ELF-1 (cell line): Measurements from ENCODE around the gene BRSK2.
"Not testable (repeated sequence)": the region's sequence is repeated elsewhere in the genome, so short reads cannot be mapped to it uniquely, and the experiment has no call there.

Experiments
- DNase-seq: peaks from one replicate; pipeline ENCODE4 v3.0.0-alpha.2; 2016; ENCODE audit warnings: low read depth, low spot score

The BRSK2 gene

DNA sequence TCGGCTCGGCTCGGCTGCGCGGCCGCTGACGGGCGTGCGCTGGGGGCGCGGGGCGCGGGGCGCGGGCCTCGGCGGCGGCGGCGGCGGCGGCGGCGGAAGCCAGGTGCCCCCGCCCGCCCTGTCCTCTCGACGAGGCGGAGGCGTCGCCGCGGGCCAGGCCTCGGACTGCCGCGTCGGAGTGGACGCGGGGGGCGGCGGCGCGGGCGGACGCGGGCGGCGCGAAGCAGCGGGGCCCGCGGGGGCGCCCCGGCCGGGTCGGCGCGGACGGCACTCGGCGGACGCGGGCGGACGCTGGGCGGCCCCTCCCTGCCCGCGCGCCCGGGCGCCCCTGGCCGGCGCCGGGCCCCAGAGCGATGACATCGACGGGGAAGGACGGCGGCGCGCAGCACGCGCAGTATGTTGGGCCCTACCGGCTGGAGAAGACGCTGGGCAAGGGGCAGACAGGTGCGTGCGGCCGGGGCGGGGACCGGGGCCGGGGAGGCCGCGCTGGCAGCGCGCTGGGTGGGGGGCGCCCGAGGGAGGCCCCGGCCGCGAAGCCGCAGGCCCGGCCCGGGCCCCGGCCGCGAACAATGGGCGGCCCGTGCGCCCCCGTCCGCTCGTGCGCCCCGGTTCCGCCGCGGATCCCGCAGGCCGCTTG, at the start of gene BRSK2:
TSS of gene BRSK2 (plus strand) at position 3 of the 637 bp plus-strand sequence. CDS start at position 354, 351 bp downstream.
- DNase-seq: no peak

DNA sequence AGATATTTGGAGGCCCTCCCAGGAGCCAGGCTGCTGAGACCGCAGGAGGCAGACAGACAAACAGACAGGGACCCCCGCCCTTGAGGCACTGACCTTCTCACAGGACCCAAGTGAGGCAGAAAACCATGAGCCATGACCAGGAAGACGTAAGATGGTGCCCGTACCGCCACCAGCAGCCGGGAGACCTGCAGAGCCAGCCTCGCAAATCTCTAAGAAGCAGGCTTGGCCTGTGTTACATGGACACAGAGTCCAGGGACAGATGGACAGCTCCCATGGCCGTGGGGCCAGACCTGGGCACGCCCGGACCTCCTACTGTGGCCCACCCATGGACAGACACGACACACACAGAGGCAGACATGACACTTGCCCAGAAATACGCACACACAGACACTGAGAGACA, 49.6 kb upstream of the BRSK2 start:
- no peak for DNase-seq

DNA sequence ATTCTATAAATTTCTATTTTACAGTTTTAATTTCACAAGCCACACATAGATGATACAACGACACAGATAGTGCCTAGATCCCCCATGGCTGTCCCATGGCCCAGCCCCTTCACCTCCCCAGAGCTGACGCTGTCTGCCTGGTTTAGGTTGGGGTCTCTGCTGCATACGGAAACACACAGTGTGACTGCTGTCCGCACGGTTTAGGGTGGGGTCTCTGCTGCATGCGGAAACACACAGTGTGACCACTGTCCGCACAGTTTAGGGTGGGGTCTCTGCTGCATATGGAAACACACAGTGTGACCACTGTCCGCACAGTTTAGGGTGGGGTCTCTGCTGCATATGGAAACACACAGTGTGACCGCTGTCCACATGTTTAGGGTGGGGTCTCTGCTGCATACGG, 48.5 kb upstream of the BRSK2 start:
- not testable (repeated sequence) for DNase-seq

DNA sequence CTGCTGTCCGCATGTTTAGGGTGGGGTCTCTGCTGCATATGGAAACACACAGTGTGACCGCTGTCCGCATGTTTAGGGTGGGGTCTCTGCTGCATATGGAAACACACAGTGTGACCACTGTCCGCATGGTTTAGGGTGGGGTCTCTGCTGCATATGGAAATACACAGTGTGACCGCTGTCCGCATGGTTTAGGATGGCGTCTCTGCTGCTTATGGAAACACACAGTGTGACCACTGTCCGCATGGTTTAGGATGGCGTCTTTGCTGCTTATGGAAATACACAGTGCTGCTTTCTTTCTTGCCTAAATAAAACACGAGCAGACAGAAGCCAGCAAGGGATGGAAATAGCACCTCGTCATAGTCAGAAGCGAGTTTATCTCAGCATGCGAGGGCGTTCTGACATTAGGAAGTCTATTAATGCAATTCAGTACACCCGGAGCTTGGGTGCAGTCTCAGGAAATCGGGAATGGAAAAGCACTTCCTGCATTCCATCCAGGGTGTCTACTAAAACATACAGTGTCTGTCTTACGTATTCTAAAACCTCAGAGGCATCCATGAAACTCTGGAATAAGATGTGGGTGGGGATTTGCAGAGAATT, 47.7 kb upstream of the BRSK2 start:
- no peak for DNase-seq

DNA sequence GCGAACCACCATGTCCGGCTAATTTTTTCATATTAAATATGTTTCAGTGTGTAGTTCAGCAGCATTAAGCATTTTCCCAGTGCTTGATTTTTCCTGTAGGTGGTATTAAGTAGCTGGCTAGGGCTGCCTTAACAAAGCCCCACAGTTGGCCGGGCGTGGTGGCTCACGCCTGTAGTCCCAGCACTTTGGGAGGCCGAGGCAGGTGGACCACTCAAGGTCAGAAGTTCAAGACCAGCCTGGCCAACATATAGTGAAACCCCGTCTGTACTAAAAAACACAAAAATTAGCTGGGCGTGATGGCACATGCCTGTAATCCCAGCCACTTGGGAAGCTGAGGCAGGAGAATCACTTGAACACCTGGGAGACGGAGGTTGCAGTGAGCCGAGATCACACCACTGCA, 46.8 kb upstream of the BRSK2 start:
- DNase-seq: no peak

DNA sequence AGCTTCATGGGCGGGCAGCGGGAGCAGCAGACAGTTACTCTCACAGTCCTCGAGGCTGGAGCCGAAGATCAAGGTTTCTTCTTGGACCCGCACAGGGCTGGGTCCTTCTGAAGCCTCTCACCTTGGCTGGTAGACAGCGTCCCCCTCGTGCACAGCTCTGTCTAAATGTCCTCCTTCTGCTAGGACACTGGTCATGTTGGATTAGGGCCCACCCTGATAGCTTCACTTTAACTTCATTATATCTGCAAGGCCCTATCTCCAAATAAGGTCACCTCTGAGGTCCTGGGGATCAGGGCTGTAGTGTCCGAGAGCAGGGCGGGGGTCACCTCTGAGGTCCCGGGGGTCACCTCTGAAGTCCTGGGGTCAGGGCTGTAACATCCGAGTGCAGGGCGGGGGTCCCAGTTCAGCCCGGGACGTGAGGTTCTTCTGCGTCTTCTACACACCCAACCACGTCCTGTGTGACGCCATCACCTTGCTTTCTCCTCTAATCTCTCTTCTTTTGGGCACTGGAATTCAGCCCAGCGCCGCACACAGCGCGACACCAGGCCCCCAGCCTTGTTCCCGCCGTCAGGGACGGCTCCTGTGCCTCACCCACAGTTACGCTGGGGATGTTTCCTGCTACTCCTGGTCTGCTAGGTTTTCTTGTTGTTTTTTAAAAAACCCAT, 46.2 kb upstream of the BRSK2 start:
- DNase-seq: no peak

DNA sequence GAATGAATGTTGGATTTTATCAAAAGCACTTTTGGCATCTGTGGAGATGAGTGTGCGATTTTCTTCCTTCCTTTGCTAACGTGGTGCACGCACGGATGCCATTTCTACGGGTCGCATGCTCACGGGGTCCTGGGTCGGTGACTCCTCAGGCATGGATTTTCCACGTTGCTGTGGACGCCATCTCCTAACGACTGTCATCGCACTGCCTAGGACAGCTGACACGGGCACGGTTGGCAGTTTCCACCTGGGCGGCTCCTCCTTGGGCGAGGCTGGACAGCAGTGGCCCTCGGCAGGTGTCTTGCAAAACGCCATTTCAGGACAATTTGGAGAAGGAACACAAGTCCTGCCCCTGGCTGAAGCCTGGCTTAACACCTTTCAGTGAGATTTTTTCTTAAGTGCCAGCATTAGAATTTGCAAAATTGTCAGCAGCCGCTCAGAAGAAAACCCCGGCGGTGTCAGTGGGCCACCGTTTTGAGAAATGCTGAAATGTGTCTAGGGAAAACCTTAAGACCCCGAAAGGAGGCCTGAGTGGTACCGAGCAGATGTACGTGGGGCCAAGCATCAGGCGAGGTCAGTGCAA, 45.6 kb upstream of the BRSK2 start:
- DNase-seq: no peak

DNA sequence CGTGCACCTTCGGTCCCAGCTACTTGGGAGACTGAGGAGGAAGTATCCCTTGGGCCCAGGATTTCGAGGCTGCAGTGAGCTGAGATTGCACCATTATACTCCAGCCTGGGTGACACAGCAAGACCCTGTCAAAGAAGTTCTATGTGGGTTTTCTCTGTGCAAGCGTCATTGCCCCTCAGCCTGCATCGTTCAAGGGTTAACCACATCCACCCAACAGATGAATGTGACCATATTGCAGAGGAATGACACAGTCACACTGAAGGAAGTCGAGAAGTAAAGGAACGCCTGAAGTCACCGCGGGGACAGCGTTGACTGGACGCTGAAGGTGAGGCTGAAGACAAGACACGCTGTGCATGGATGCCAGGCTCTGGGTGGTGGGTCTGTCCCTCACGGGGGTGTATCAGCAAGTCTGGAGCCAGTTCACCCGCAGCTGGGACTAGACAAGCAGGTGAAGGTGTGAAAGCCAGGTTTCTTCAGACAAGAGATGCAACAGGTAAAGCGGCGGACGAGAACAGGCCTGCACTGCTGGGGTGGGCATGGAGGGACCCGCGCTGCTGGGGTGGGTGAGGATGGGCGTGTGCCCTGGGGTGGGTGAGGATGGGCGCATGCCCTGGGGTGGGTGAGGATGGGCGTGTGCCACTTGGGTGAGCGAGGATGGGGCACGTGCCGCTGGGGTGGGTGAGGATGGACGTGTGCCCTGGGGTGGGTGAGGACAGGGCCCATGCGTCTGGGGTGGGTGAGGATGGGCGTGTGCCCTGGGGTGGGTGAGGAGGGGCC, 43.8 kb upstream of the BRSK2 start:
- DNase-seq: no peak

DNA sequence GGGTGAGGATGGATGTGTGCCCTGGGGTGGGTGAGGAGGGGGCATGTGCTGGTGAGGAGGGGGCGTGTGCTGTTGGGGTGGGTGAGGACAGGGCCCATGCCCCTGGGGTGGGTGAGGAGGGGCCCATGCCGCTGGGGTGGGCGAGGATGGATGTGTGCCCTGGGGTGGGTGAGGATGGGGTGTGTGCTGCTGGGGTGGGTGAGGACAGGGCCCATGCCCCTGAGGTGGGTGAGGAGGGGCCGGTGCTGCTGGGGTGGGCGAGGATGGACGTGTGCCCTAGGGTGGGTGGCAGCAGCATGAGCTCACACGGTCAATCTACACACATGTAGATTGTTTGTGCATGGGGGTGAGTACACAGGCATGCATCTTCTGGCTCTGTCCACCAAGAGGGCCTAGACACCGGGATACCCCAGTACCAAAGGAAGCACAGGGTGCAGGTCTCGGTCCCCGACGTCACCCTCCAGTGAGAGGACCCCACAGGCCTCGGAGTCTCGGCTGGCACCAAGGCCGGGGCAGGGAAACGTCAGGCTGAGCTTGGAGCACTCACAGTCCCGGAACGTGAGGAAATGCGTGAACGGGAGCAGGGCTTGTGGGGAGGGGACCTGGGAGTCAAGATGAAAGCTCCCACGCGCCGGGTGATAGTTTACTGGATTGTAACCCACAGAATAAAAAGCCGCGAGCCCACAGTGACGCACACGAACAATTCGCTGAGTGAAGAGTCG, 42.9 kb upstream of the BRSK2 start:
- no peak for DNase-seq

DNA sequence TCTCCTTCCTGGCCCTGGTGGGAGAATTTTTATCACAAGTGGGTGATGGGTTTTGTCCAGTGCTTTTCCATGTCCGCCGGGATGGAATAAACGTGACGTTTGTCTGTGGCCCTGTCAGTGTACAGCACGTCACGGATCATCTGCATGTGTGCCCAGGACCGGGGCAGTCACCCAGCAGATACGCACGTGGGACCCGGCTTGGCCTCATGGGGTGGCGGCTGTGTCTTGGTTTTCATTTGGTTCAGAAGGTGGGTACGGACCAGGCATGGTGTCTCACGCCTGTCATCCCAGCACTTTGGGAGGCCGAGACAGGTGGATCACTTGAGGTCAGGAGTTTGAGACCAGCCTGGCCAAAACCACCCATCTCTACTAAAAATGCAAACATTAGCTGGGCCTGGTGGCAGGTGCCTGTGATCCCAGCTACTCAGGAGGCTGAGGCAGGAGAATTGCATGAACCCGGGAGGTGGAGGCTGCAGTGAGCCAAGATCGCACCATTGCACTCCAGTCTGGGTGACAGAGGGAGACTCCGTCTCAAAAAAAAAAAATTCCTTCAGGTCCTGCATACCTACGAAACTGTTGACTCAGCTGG, 42.2 kb upstream of the BRSK2 start:
- not testable (repeated sequence) for DNase-seq

DNA sequence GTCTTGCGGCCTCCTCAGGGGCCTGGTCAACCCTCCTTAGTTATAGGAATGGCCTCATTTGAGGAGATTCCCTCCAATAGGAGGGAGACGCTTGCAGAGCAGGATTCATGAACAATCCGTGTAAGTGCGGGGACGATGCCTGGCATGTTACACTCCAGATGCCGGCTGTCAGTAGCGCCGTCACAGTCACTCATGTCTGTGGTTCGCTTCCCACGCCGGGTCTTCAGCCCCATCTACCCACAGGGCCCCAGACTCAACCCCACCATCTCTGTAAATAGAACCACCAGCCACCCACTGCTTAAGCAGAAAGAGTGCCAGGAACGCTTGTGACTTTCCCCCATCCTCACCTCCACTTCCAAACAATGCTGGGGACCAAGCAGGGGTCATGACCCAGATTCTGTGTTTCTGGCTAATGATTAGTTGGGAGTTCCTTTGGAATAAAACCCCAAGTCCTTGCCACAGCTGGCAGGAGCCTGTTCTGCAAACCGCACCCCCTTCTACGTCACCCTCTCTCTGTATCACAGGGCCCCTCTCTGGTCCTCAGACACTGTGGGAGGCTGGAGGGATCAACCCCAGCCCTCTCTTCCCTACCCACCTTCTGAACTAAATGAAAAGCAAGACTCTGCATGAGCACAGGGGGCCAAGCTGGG, 41.5 kb upstream of the BRSK2 start:
- DNase-seq: no peak

DNA sequence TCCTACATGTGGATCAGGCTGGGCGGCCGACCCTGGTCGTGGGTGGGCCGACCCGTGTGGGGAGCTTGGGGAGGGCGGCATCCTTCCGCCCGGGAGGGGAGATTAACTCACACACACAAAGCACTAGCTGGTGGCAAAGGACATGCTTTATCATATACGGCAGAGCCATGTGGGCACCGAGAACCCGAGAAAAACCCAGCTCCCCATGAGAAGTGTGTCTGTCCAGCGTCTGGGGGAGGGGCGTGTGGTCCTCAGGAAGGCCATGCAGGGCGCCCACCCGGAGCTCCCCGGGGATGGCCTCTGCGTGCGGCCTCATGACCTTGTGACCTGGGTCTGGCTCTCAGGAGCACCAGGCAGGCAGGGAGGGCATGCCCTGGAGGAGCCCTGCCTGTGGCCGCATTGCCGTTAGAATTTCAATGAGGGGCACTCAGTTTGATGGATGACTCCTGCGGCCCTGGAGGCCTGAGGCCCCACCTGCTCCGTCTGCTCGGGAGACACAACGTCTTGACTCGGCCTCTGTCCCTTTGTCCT, 40.9 kb upstream of the BRSK2 start:
- peak; percentile 84 for DNase-seq

DNA sequence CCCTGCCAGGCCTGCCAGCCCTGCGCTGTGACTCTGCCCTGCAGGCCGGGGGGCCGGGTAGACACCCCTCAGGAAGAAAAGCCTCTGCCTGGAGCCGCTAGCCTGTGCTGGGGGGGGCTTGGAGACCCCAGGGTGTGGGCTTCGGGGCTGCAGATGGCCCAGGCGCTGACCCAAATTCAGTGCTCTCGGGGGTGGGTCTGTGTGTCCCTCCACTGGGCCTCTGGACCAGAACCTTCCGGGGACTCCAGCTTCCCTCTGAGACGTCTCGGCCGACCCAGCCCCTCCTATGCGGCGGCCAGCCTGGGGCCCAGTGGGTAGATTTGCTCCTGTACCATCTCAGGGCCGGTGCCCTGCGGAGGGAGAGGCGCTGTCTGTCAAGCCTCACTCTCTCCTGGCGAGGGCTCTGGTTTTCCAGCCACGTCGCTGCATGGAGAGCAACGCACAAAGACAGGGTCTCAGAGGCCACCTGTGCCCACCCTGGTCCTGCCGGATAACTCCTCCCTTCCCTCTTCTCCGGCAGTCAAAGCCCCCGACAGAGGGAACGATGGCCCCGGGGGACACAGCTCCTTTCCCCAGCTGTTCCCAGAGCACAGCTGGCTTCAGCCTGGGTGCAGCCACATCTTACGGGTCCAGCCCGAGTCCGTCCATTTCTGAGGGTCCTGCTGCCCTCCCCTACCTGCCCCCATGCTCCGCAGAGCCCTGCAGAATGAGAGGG, 40.2 kb upstream of the BRSK2 start:
- no peak for DNase-seq

DNA sequence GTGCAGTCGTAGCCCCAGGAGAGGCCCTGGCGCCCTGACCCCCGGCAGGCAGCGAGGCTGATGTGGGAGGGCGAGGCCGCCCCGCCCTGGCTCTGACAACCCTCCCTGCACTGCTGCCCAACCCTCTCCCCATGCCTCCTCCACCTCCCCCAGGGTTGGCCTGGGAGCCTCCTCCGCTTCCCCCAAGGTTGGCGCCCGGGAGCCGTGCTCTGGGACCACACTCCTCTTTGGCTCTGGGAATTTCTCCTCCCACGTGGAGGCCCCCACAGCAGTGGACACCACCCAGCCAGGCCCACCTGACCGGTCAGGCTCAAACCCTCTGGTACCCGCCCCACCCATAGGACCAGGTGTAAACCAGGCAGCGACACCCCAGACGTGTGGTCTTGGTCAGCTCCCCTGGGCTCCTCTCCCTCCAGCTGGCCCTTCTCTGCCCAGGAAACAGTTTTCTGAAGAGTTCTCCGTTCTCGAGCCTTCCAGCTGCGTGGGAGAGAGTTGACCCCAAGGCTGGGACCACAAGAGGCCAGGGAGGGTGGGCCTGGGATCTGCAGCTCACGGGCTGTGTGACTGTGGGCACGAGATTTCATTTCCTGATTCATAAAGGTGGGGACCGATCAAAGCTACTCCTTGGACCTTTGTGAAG, 39.5 kb upstream of the BRSK2 start:
- no peak for DNase-seq

DNA sequence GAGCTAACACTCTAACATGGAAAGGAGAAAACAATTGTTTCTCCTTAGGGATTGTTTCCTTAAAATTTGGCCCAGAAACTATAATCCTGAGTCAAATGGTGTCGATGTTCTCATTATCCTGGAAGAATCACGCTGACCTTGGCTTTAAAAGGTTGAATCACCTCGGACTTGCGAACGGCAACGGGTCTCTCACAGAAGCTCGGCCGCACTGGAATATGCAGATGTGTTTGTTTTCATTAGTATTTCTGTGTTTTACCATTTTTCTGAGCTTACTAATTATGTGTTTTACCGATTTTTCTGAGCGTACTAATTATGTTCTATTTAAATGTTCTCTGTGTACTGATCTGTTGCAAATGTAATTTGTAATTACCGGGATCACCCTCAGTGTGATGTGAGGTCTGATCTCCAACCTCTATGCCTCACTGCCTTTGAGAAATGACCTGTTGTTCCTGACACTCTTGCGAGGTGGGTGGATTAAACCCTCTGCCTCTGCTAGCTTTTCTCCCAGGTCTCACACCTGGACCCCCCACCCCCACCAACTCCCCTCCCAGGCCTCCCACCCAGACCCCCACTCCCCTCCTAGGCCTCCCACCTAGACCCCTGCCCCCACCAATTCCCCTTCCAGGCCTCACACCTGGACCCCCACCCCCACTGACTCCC, 38.3 kb upstream of the BRSK2 start:
- peak; percentile 62 for DNase-seq

DNA sequence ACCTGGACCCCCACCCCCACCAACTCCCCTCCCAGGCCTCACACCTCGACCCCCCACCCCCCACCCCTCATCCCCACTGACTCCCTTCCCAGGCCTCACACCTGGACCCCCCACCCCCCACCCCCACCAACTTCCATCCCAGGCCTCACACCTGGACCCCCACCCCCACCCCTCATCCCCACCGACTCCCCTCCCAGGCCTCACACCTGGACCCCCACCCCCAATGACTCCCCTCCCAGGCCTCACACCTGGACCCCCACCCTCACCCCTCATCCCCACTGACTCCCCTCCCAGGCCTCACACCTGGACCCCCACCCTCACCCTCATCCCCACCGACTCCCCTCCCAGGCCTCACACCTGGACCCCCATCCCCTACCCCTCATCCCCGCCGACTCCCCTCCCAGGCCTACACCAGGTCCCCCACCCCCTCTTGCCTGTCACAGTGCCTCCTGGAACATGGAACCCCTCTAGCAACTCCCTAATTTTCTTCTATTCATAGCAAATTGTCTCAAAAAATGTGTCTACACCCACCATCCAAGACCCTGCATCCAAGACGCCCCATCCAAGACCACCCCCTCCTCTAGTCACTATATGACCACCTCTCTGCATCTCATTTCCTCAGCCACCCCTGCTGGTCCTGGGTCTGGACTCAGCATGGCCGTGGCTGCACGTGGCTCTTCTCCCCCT, 36.9 kb upstream of the BRSK2 start:
- peak; percentile 45 for DNase-seq

DNA sequence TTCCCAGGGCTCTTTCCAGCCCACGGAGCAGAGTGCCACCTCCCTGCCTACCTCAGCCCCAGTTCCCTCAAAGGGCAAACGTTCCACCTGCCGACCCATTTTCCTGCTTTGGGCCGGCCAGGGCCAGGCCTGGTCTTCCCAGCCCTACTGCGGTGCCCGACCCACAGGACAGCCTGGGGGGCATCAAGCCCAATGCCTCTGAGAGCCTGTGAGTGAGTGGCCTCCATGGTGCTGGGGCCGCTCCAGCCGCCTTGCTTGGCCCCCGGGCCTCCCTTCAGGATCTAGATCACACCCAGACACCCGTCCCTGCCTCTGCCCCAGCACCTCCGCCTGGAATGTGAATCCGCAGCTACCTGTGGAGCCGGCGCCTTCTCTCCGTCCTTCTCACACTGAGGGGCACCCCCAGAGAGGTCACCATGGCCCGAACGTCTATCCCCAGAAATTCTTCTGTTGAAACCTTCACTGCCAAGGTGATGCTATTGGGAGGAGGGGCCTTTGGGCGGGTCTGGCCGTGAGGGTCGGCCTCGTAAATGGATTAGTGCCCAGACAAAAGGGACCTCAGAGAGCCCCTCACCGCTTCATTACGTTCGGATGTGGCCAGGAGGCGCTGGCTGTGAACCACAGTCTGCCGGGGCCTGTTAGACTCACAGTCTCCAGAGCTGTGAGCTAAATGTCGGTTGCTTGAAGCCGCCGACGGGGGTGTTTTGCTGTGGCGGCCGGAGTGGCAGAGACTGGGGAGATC, 36.2 kb upstream of the BRSK2 start:
- peak; percentile 52 for DNase-seq
